Subcutaneous adipose tissue (tissue), 4 donors: ENCODE data around the gene COX7B2. TPM values are rescaled to one million over a fixed set of nuclear protein-coding genes. Genes with fewer than 3 reads are reported as not detected.

Experiments used
- CTCF ChIP-seq: fragments of 450-650 bp; IDR thresholded peaks from one replicate; pipeline ENCODE4 v1.5.1; 2016; ENCODE audit warnings: low read depth, mild to moderate bottlenecking, control low read depth, antibody characterized with exemption, moderate library complexity
- total RNA-seq, 4 donors: library from RNA; depleted of rRNA; stranded (reverse); fragments of >200 nt; gene quantifications; one replicate each; pipeline ENCODE4 v1.1.0, GENCODE V29; 2016

Gene COX7B2
- total RNA-seq, 4 donors from 2014 or later = not detected

- TF ChIP-seq CTCF = no peak
These were observed 24.6 kb upstream of the COX7B2 start for GRCh38 chr4:46933686-46934085.

GRCh38 chr4:46931981-46932380 is 22.9 kb upstream of the COX7B2 start:
- no peak for TF ChIP-seq CTCF

- TF ChIP-seq CTCF = no peak
These were observed 21.8 kb upstream of the COX7B2 start for GRCh38 chr4:46930891-46931290.

GRCh38 chr4:46927201-46927600 is 18.2 kb upstream of the COX7B2 start:
- TF ChIP-seq CTCF = no peak

- no peak for TF ChIP-seq CTCF
These were observed 15.9 kb upstream of the COX7B2 start for GRCh38 chr4:46924789-46925529.

- TF ChIP-seq CTCF = no peak
These were observed 13.2 kb upstream of the COX7B2 start for GRCh38 chr4:46922205-46922604.

- TF ChIP-seq CTCF = no peak
These were observed 897 bp downstream of the COX7B2 start for GRCh38 chr4:46908148-46908547.
